Natural killer cell (primary cell): Measurements from ENCODE around the gene CNKSR2. TPM values are rescaled to one million over a fixed set of nuclear protein-coding genes. Genes with fewer than 3 reads are reported as not detected.
A peak's percentile ranks its signal among the peaks of the same experiment; 100 is the strongest.

Source experiments
- ATAC-seq, 3 donors: fragments of 150-1000 bp in 2 of 3; fragments of 200-7000 bp in 1 of 3; cut with Tn5 transposase; 1 replicate in 1 of 3; 2 replicates in 2 of 3; pipeline ENCODE4 v1.10.0; 2021; ENCODE audit warnings: mild to moderate bottlenecking in 2 of 3, moderate library complexity in 2 of 3
- DNase-seq, 2 donors: peaks; one replicate each; pipeline versions ENCODE4 v3.0.0 to v3.0.0-alpha.2; 2013 to 2021; ENCODE audit warnings: mixed read lengths in 1 of 2
- H3K27ac ChIP-seq: one replicate; pipeline ENCODE4 v1.5.1; 2013; ENCODE audit warnings: mild to moderate bottlenecking, low read length
- H3K27me3 ChIP-seq: one replicate; pipeline ENCODE4 v1.6.1; 2013; ENCODE audit warnings: low read length; ENCODE audit not compliant: control insufficient read depth, insufficient read depth
- H3K36me3 ChIP-seq: one replicate; pipeline ENCODE4 v1.6.1; 2013; ENCODE audit warnings: low read length; ENCODE audit not compliant: control insufficient read depth, insufficient read depth
- H3K4me1 ChIP-seq: one replicate; pipeline ENCODE4 v1.6.1; 2013; ENCODE audit warnings: low read length; ENCODE audit not compliant: control insufficient read depth, insufficient read depth
- H3K4me3 ChIP-seq: one replicate; pipeline ENCODE4 v1.5.1; 2013; ENCODE audit warnings: low read length
- H3K9me3 ChIP-seq: one replicate; pipeline ENCODE4 v1.6.1; 2013; ENCODE audit warnings: low read length; ENCODE audit not compliant: control insufficient read depth, insufficient read depth
- H3K27ac Mint-ChIP-seq, 2 donors: one replicate each; pipeline ENCODE4 v1.8.0; 2022; ENCODE audit warnings: mild to moderate bottlenecking in 2 of 2, mixed read lengths in 2 of 2, moderate library complexity in 1 of 2
- H3K27me3 Mint-ChIP-seq, 2 donors: one replicate each; pipeline ENCODE4 v1.8.0; 2022; ENCODE audit warnings: low read depth in 2 of 2, mixed read lengths in 2 of 2
- H3K36me3 Mint-ChIP-seq: one replicate; pipeline ENCODE4 v1.8.0; 2022; ENCODE audit warnings: mixed read lengths
- H3K4me1 Mint-ChIP-seq, 2 donors: one replicate each; pipeline ENCODE4 v1.8.0; 2022; ENCODE audit warnings: mixed read lengths in 2 of 2
- H3K4me3 Mint-ChIP-seq: one replicate; pipeline ENCODE4 v1.8.0; 2022; ENCODE audit warnings: mild to moderate bottlenecking, moderate library complexity, mixed read lengths
- H3K9me3 Mint-ChIP-seq, 2 donors: one replicate each; pipeline ENCODE4 v1.8.0; 2022; ENCODE audit warnings: mixed read lengths in 2 of 2
- WGBS: methylation state at CpG from one replicate; pipeline ENCODE4 v1.1.7; 2013; ENCODE audit warnings: missing lambda C conversion rate; ENCODE audit not compliant: insufficient coverage; 5-methylcytosine and 5-hydroxymethylcytosine counted together
- intact Hi-C: fragments of 100-400 bp; cut with micrococcal nuclease; formaldehyde crosslinking; loops from one replicate; pipeline ENCODE4 v1.14.2; 2022
- total RNA-seq, 4 donors: library from RNA; stranded (reverse); fragments of 120-200 nt in 1 of 4; gene quantifications; one replicate each; pipeline versions ENCODE4 v1.2.3 to v1.2.4, GENCODE V29; 2013 to 2022
- TF ChIP-seq, protein P1 (sequence below): fragments of 200-600 bp; IDR thresholded peaks from one replicate; pipeline ENCODE4 v1.8.0; 2022; ENCODE audit warnings: antibody characterized with exemption

Gene CNKSR2
- total RNA-seq, 3 donors from 2014 or later (not counting 1 experiment from before 2014, with no cell fraction given), result 1.8 to 2.2 (median 1.8) TPM

- H3K4me1 Mint-ChIP-seq, result peaks cover 7 to 11% of the 10 kb centered on the region in 2 donors
- TF ChIP-seq, protein P1, sequence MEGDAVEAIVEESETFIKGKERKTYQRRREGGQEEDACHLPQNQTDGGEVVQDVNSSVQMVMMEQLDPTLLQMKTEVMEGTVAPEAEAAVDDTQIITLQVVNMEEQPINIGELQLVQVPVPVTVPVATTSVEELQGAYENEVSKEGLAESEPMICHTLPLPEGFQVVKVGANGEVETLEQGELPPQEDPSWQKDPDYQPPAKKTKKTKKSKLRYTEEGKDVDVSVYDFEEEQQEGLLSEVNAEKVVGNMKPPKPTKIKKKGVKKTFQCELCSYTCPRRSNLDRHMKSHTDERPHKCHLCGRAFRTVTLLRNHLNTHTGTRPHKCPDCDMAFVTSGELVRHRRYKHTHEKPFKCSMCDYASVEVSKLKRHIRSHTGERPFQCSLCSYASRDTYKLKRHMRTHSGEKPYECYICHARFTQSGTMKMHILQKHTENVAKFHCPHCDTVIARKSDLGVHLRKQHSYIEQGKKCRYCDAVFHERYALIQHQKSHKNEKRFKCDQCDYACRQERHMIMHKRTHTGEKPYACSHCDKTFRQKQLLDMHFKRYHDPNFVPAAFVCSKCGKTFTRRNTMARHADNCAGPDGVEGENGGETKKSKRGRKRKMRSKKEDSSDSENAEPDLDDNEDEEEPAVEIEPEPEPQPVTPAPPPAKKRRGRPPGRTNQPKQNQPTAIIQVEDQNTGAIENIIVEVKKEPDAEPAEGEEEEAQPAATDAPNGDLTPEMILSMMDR, result no peak
- no peak for DNase-seq
- H3K36me3 Mint-ChIP-seq, result no peaks in the 10 kb centered on the region
- no peak overlapping the region for H3K27ac Mint-ChIP-seq
- Histone ChIP-seq H3K4me3 (no peak overlapping the region), H3K27ac (no peak overlapping the region), H3K27me3 (no peaks in the 10 kb centered on the region), H3K9me3 (no peaks in the 10 kb centered on the region), H3K36me3 (no peaks in the 10 kb centered on the region), H3K4me1 (no peaks in the 10 kb centered on the region)
- no peaks in the 10 kb centered on the region for H3K9me3 Mint-ChIP-seq
- H3K27me3 Mint-ChIP-seq, result no peaks in the 10 kb centered on the region
- intact Hi-C loops, result no loop called here
- 100% methylated on average over 1 of the region's 1 CpG for WGBS
- ATAC-seq, result no peak
- H3K4me3 Mint-ChIP-seq, result no peak overlapping the region
Observed at GRCh38 chrX:21437036-21437435, 62.8 kb downstream of the CNKSR2 start.

DNA sequence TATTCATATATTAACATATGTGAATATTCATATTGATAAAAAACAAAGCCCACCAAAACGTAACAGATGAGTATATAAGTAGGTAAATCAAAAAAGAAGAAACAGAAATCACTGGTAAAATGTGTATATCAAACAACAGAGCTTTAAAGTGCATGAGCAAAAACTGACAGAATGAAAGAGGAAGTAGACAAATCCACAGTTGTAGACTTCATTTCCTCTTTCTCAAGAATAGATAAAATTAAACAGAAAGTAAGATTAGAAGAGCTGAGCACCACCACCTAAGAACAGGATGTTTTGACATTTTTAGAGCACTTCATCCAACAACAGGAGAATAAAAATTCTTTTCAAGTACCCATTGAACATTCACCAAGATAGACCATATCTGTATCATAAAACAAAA, 64.6 kb downstream of the CNKSR2 start:
- Histone ChIP-seq H3K4me3 (no peak overlapping the region), H3K36me3 (no peaks in the 10 kb centered on the region), H3K27me3 (no peaks in the 10 kb centered on the region), H3K9me3 (no peaks in the 10 kb centered on the region), H3K4me1 (no peaks in the 10 kb centered on the region), H3K27ac (peak overlapping the region; percentile 25)
- DNase-seq, result peak in 1 of 2 donors; percentile 46
- peak overlapping the region; percentile 75 for H3K4me3 Mint-ChIP-seq
- H3K4me1 Mint-ChIP-seq, result peaks cover 7 to 11% of the 10 kb centered on the region in 2 donors
- H3K36me3 Mint-ChIP-seq, result no peaks in the 10 kb centered on the region
- intact Hi-C loops, result no loop called here
- WGBS, result no CpG with 5 or more reads among the region's 1 CpG
- H3K9me3 Mint-ChIP-seq, result no peaks in the 10 kb centered on the region
- peak; percentile 51 to 55 (median 53) for ATAC-seq
- TF ChIP-seq, protein P1, result no peak
- no peaks in the 10 kb centered on the region for H3K27me3 Mint-ChIP-seq
- peak overlapping the region; percentile 73 to 89 for H3K27ac Mint-ChIP-seq

DNA sequence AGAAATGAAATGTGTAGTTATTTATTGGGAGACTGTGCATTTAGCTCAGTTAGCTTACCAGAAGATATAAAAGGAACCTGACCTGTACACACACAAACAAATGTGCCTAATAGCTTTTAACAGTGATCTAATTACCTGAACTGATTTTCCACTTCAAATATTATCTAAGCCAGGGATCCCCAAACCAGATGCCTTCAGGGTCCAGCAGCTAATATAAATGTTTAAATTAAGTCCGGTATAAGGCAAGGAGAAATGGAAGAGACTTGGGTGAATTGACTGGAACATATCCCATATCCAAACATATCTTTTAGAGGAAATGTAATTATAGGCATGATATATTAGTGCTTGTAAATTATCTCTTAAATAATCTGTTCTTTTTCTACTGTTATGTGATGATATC, 66.7 kb downstream of the CNKSR2 start:
- TF ChIP-seq, protein P1, result no peak
- Mint-ChIP-seq H3K27me3 (no peaks in the 10 kb centered on the region), H3K4me3 (no peak overlapping the region), H3K36me3 (no peaks in the 10 kb centered on the region), H3K4me1 (peaks cover 7 to 11% of the 10 kb centered on the region in 2 donors), H3K9me3 (no peaks in the 10 kb centered on the region), H3K27ac (no peak overlapping the region)
- Histone ChIP-seq H3K27me3 (no peaks in the 10 kb centered on the region), H3K36me3 (no peaks in the 10 kb centered on the region), H3K27ac (no peak overlapping the region), H3K4me3 (no peak overlapping the region), H3K9me3 (no peaks in the 10 kb centered on the region), H3K4me1 (no peaks in the 10 kb centered on the region)
- intact Hi-C loops, result no loop called here
- no CpG with 5 or more reads among the region's 1 CpG for WGBS
- no peak for ATAC-seq
- no peak for DNase-seq

GRCh38 chrX:21457718-21458117, 83.5 kb downstream of the CNKSR2 start:
- no peak for ATAC-seq
- no peak overlapping the region for H3K27ac Mint-ChIP-seq
- no peaks in the 10 kb centered on the region for H3K4me1 ChIP-seq
- H3K4me3 ChIP-seq, result no peak overlapping the region
- peaks cover 0 to 2% of the 10 kb centered on the region in 2 donors for H3K9me3 Mint-ChIP-seq
- TF ChIP-seq, protein P1, result no peak
- DNase-seq, result no peak
- H3K36me3 Mint-ChIP-seq, result no peaks in the 10 kb centered on the region
- intact Hi-C loops, result no loop called here
- no peaks in the 10 kb centered on the region for H3K36me3 ChIP-seq
- H3K27me3 Mint-ChIP-seq, result no peaks in the 10 kb centered on the region
- no peaks in the 10 kb centered on the region for H3K27me3 ChIP-seq
- no peaks in the 10 kb centered on the region for H3K9me3 ChIP-seq
- H3K4me3 Mint-ChIP-seq, result no peak overlapping the region
- H3K27ac ChIP-seq, result no peak overlapping the region
- no peaks in the 10 kb centered on the region for H3K4me1 Mint-ChIP-seq
